Fibroblast of skin of back (primary cell): ENCODE data around the gene DNAH17.
A peak's percentile ranks its signal among the peaks of the same experiment; 100 is the strongest.
"Not testable (repeated sequence)": the region's sequence is repeated elsewhere in the genome, so short reads cannot be mapped to it uniquely, and the experiment has no call there.

ENCODE experiments used
- DNase-seq: peaks from one replicate; pipeline ENCODE4 v3.0.0-alpha.2; 2013

The DNAH17 gene

GRCh38 chr17:78522031-78522809 is 55.0 kb downstream of the DNAH17 start:
- DNase-seq: no peak

DNA sequence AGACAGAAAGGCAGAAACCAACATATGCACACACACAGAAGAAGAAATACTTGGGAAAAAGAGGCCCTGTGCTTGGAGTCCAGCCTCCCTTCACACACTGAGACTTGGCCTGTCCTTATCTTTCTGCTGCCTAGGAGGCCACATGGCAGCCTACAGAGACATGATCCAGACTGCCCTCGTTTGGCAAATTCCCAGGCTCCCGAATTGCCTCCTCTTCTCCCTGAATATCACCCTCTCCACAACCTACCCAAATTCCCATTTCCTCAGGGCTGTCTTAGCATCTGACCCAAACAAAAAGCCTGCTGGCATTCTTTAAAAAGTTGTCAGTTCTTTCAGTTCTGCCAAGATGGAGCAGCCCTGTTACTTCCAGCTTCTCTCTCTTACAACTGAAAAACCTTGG is 59.8 kb downstream of the DNAH17 start:
- DNase-seq: no peak

DNA sequence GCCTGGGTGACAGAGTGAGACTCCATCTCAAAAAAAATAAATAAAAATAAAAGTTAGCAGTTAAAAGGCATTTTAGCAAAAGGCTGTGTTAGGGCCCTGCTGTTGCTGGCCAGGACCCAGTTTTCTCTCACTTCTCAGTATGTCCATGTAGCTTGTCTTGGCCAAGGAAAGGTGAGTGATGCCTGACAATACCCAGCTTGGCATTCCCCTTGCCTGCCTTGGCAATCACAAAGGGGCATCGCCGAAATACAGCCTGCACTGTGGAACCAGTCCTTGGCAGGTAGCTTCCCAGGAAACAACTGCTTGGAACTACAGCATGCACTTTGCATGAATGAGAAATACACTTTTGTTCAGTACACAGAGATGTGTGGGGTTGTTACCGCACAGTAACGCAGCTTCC is 61.7 kb downstream of the DNAH17 start:
- no peak for DNase-seq

DNA sequence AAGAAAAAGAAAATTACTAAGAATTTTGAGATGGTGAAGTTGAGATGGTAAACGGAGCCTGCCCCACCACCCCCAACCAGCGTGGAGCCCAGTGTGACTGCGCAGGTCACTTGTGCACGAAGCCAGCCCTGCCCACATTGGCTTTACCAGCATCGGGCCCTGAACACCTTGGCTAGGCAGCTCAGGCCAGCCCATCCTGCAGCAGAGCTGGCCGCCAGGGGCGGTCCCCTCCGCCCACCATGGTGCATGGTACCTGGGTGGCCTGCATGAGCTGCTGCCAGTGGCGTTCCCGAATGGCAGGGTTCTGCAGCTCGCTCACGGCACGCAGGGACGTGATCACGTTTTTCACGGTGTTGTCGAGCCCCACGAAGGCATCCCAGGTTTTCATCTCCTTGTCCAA is 62.7 kb downstream of the DNAH17 start:
- no peak for DNase-seq

DNA sequence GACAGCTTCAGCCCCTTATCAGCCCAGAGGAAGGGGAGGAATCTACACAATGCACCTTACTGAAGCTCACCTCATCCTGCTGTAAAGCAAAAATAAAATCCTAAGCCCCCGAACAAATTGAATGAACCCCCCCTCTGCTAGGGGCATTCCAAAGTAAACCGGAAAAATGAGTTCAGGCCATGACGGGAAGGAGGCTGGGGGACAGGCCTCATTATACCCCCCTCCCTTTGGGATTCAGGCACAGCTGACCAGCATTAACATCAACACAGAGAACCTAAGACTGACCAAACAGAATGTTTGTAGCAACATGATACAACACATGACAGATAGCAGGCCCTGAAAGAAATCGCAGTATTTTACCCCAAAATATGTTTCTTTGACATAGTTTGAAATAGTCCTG is 64.2 kb downstream of the DNAH17 start:
- no peak for DNase-seq

DNA sequence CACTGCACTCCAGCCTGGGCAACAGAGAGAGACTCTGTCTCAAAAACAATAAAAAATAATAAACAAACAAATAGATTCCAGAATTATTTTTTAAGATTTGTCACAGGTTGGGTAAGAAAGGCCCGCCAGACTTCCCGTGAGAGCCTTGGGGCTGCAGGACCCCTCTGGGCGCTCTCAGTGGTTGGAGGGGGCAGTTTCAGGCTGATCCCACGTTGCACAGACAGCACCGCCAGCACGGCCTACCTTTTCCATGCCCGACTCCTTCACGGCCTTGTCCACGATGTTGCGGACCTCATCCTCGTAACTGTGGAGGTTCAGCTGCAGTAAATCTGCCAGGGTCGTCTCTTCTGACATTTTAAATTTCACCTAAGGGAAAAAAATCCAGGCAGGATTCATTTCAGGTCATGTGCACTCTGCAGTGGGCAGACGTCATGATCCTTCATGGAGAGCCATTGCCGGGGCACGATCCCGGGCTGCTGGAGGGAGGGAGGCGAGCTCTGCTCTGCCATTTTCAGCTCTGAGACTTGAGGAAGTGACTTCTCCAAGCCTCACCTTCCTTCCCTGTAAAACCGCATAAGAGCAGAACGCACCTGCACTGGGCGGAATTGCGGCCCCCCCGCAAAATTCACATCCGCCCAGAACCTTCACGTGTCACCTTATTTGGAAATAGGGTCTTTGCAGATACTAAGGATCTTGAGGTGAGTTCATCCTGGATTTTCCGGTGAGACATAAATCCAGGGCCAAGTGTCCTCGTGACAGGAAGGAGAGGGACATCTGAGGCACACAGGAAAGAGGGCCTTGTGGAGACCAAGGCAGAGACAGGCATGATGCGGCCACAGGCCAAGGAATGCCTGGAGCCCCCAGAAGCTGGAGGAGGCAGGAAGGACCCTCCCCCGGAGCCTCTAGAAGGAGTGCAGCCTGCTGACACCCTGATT is 66.8 kb downstream of the DNAH17 start:
- no peak for DNase-seq

DNA sequence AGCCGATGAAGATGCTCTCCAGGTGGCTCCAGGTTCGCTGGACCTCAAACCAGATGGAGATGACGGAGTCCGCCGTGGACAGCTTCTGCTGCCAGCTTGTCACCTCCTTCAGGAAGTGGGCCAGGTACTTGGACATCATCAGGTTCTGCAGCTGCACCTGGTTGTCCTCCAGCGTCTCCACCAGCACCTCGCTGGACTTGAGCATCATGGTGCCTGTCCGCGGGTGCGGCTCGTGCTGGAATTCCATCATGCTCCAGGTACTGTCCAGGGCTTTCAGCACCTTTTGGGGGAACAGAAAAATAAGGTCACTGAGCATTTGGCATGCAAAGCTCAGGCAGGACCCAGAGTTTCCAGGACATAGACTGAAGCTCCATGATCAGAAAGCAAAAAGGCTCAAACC is 69.7 kb downstream of the DNAH17 start:
- DNase-seq: no peak

DNA sequence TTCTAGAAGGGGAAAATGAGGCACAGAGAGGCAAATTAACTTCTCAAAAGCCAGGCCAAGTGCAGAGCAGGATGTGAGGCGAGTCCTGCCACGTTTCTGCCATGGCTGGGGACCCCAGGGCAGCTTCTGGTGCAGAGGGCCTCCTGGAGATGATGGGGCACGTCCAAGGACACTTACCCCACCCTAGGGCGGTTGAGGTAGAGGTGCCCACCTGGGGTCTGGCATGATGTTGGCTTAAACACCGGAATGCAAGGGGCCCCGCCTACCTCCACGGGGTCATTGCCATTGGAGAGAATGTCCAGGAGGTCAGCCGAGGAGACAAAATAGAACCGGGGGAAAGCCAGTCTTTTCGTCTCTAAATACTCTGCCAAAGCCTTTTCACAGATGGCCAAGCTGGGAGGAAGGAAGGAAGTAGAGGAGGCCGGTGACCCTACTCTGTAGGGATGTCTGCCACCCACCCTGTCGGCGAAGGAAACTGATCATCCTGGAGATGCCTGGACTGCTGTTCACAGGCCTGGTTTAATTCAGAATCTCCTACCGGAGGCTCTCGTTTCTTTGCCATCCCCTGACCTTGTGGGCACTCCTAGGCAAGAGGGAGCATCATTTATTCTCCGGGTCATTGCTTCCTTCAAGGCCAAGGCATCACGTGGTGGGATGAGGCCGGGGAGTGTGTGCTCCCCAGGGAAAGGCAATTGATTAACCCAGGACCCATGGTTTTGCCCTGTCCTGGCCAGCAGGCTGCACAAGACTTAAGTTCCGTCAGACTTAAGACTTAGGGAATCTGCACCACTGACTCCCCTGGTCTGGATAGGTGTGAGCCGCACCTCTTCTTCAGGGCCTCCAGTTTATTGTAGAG is 70.5 kb downstream of the DNAH17 start:
- DNase-seq: no peak

GRCh38 chr17:78504156-78504925 is 72.9 kb downstream of the DNAH17 start:
- no peak for DNase-seq

DNA sequence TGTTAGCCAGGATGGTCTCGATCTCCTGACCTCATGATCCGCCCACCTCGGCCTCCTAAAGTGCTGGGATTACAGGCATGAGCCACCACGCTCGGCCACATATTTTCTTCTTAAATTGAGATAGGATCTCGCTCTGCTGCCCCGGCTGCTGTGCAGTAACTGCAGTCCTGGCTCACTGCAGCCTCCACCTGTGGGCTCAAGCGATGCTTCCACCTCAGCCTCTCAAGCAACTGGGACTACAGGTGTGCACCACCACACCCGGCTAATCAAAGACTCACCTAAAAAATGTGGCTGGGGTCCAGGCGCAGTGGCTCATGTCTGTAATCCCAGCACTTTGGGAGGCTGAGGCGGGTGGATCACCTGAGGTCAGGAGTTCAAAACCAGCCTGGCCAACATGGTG is 73.8 kb downstream of the DNAH17 start:
- not testable (repeated sequence) for DNase-seq

- no peak for DNase-seq
Measured at GRCh38 chr17:78502611-78503148, 74.5 kb downstream of the DNAH17 start.

GRCh38 chr17:78501241-78502036 is 75.8 kb downstream of the DNAH17 start:
- no peak for DNase-seq

GRCh38 chr17:78500806-78501205 is 76.4 kb downstream of the DNAH17 start:
- no peak for DNase-seq

DNA sequence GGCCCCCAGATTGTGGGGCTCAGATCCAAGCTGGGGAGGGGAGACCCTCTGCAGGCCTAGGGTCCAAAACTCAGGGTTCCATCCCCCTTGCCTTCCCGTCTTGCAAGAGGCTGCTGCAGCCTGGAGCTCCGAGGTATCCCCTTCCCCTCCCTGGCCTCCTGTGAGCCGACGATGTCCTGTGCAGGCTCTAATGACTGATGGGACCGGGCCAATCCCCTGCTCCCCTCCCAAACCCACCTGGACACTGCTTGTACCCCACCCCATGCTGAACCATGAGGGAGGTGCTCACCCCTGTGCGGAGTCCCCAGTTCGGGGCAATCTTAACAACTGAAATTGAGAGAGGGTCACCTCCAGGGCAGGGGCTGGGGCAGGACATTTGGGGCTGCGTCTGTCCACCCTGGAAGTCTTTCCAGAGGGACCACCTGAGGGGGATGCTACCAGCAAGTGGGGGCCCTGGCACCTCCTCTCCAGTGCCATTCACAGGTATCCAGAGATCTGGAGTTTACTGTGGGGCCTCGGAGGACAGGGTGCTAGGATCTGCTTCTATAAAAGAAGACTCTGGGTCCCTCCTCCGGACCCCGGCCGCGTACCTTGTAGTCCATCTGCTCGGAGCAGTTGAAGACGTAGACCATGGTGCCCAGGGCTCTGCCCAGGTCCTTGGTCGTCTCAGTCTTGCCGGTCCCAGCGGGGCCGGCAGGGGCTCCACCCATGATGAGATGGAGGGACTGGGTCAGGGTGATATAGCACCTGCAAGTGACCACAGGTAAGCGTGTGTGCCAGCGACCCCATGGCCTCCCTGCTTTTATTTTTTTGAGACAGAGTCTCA is 77.3 kb downstream of the DNAH17 start:
- DNase-seq: no peak

- DNase-seq: no peak
Measured at GRCh38 chr17:78498848-78499247, 78.3 kb downstream of the DNAH17 start.

DNA sequence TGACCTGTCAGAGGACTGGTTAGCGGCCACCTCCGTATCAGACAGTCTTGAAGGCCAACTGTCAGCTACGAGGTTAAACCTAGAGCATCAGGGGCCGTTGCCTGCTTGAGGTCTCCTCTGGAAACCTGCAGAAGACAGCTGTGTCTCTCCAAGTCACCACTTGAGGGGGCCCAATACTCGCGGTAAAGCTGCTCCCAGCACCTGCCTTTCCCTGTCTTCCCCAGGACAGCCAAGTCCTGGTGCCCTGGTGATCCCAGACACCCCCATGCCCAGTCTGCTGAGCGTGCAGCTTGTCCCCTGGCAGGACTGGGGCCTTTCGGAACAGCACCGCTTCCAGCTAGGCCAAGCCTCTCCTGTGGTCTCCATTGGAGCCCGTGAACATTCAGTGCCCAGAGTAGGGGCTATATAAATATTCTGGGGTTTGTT is 80.1 kb downstream of the DNAH17 start:
- peak; percentile 66 for DNase-seq

DNA sequence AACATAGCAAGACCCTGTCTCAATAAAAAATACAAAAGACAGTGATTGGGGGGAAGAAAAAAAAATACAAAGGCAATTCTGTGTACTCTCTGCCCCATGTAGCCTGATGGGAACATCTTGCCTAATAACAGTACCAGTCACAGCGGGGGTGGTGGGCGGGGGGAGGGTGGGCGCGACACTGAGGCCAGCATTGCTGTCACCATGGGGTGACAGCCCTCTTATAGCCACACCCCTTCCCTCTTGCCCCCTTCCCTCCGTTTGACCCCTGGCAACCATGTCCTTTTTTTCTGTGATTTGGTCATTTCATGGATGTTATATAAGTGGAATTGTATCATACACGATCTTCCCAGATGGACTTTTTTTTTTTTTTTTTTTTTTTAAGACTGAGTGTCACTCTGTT is 80.9 kb downstream of the DNAH17 start:
- DNase-seq: no peak

DNA sequence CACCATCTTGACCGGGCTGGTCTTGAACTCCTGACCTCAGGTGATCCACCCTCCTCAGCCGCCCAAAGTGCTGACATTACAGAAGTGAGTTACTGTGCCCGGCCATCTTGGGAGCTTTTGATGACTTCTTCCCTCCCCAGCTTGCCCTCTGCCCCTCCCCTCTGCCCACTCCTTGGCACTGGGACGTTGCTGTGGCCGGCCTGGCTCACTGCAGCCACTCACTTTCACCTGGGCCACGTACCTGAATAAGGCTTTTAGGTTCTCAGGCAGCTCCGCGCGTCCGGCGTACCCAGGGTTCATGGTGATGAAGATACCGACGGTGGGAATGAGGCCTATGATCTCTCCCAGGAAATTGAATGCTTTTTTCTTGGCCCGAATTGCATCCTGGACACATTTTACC is 81.6 kb downstream of the DNAH17 start:
- no peak for DNase-seq

GRCh38 chr17:78494696-78495330 is 82.4 kb downstream of the DNAH17 start:
- no peak for DNase-seq
